Measurements from ENCODE around the gene MYO1B. TPM values are rescaled to one million over a fixed set of nuclear protein-coding genes. Genes with fewer than 3 reads are reported as not detected.

Gene MYO1B
- total RNA-seq, 6 experiments from 2014 or later = 214 to 254 (median 236) TPM

DNA sequence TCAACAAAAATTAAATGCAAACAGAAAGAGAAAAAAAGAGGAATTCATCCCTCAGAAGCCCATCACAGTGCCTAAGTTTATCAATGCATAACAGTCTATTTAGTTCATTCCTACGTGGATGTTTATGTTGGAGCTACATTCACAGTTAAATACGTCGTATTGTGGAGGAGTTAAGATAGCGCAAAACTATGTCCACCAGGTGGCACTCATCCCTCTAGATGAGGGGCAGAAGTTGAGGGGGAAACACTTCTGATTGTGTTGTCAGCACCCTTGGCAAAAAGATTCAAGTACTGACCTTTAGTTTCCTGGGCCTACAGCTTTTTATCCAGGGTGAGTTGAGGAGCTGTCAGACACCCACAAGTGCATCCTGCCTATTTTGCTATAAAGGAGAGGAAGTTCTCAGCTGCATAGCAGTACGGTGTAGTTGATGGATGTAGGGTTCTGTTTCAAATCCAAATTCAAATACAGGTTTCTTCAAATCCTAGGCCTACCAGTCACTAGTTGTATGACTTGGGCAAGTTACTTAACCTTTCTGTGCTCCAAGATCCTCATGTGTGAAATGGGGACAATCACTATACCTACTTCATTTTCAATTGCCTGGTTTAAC is 26.8 kb upstream of the MYO1B start:
- no peaks in the 10 kb centered on the region for H3K36me3 Mint-ChIP-seq (ENCODE audit: low read depth)
- peak overlapping the region; percentile 34 for H3K4me3 Mint-ChIP-seq
- H3K27me3 Mint-ChIP-seq (ENCODE audit: insufficient read depth) = no peaks in the 10 kb centered on the region; the same call in 1 of the 2 replicates
- peak; percentile 27 for DNase-seq
- no peaks in the 10 kb centered on the region for H3K9me3 Mint-ChIP-seq
- TF ChIP-seq, protein P1, sequence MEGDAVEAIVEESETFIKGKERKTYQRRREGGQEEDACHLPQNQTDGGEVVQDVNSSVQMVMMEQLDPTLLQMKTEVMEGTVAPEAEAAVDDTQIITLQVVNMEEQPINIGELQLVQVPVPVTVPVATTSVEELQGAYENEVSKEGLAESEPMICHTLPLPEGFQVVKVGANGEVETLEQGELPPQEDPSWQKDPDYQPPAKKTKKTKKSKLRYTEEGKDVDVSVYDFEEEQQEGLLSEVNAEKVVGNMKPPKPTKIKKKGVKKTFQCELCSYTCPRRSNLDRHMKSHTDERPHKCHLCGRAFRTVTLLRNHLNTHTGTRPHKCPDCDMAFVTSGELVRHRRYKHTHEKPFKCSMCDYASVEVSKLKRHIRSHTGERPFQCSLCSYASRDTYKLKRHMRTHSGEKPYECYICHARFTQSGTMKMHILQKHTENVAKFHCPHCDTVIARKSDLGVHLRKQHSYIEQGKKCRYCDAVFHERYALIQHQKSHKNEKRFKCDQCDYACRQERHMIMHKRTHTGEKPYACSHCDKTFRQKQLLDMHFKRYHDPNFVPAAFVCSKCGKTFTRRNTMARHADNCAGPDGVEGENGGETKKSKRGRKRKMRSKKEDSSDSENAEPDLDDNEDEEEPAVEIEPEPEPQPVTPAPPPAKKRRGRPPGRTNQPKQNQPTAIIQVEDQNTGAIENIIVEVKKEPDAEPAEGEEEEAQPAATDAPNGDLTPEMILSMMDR (IDR thresholded peaks at IDR 0.05) = peak; percentile 84
- H3K27ac Mint-ChIP-seq = peak overlapping the region; percentile 61
- peaks cover 46% of the 10 kb centered on the region for H3K4me1 Mint-ChIP-seq (ENCODE audit: low read depth)

DNA sequence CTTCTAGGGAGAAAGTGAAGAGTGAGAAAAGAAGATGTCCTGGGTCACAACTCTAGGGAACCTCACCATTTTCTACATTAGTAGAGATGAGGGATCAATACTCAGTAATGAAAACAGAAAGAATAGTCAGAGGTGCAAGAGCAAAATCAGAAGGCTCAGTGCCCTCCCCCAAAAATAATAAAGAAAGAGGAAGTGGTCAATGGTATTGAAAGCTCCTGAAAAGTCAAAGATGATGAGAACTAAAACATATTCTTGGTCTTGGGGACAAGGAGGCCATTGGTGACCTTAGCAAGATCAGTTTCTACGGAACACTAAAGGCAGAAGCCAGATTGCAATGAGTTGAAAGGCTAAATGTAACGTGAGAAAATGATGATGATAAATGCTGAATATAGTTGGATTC is 24.5 kb upstream of the MYO1B start:
- no peaks in the 10 kb centered on the region for H3K36me3 Mint-ChIP-seq (ENCODE audit: low read depth)
- no peaks in the 10 kb centered on the region; the same call in 1 of the 2 replicates for H3K27me3 Mint-ChIP-seq (ENCODE audit: insufficient read depth)
- H3K9me3 Mint-ChIP-seq = no peaks in the 10 kb centered on the region
- no peak overlapping the region for H3K4me3 Mint-ChIP-seq
- TF ChIP-seq, protein P1 (IDR thresholded peaks at IDR 0.05) = no peak
- H3K4me1 Mint-ChIP-seq (ENCODE audit: low read depth) = peaks cover 37% of the 10 kb centered on the region
- DNase-seq = no peak
- H3K27ac Mint-ChIP-seq = no peak overlapping the region

DNA sequence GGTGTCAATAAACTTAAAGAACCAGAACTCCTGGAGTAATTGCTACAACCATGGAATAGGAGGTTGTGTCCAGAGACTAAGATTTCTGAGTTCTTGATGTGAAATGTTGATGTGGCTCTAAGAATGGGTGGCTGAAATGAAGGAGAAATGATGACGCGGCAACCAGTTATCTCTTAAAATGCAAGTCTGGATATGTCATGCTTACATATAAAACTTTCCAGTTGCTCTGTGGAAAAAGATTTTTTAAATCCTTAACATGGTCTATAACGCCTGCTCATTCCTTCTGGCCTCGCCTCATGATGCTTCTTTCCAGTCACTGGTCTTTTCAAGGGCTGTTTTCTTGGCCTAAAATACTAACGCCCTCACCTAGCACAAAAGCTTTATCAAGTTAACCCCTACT is 23.5 kb upstream of the MYO1B start:
- no peaks in the 10 kb centered on the region; the same call in 1 of the 2 replicates for H3K27me3 Mint-ChIP-seq (ENCODE audit: insufficient read depth)
- H3K9me3 Mint-ChIP-seq = no peaks in the 10 kb centered on the region
- H3K4me1 Mint-ChIP-seq (ENCODE audit: low read depth) = peaks cover 47% of the 10 kb centered on the region
- TF ChIP-seq, protein P1 (IDR thresholded peaks at IDR 0.05) = no peak
- no peak for DNase-seq
- no peak overlapping the region for H3K4me3 Mint-ChIP-seq
- H3K27ac Mint-ChIP-seq = no peak overlapping the region
- H3K36me3 Mint-ChIP-seq (ENCODE audit: low read depth) = no peaks in the 10 kb centered on the region

GRCh38 chr2:191222507-191222906 is 22.7 kb upstream of the MYO1B start:
- Mint-ChIP-seq H3K27me3 (ENCODE audit: insufficient read depth) (no peaks in the 10 kb centered on the region; the same call in 1 of the 2 replicates), H3K27ac (no peak overlapping the region)
- DNase-seq = no peak

DNA sequence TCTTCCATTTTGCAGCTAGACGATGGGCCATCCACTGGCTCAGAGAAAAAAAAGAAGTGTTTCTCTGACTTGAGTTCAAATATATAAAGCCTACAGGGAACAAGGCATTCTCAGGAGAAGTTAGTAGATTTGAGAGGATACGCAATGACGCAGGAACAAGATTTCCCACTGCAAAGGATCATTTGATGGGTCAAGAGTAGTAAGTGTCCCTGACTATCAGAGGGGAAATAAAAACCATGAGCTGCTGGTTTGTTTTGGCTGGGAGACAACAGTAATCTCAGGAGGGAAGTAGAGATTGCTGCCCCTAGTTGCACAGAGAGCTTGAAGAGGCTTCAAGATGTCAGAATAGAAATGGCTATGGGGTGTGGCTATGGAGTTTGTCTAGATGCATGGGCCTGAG is 22.3 kb upstream of the MYO1B start:
- Mint-ChIP-seq H3K27me3 (ENCODE audit: insufficient read depth) (no peaks in the 10 kb centered on the region; the same call in 1 of the 2 replicates), H3K4me1 (ENCODE audit: low read depth) (peaks cover 42% of the 10 kb centered on the region), H3K4me3 (no peak overlapping the region), H3K9me3 (no peaks in the 10 kb centered on the region), H3K36me3 (ENCODE audit: low read depth) (no peaks in the 10 kb centered on the region), H3K27ac (no peak overlapping the region)
- DNase-seq = no peak
- TF ChIP-seq, protein P1 (IDR thresholded peaks at IDR 0.05) = no peak

More at GRCh38 chr2:191222507-191222906, 22.7 kb upstream of the MYO1B start:
- TF ChIP-seq, protein P1 (IDR thresholded peaks at IDR 0.05) = no peak
- H3K36me3 Mint-ChIP-seq (ENCODE audit: low read depth) = no peaks in the 10 kb centered on the region
- no peaks in the 10 kb centered on the region for H3K9me3 Mint-ChIP-seq
- H3K4me3 Mint-ChIP-seq = no peak overlapping the region
- H3K4me1 Mint-ChIP-seq (ENCODE audit: low read depth) = peaks cover 46% of the 10 kb centered on the region

Data from HFFc6 (cell line).